SK-N-SH (cell line): ENCODE results near the gene HSD17B11. TPM values are rescaled to one million over a fixed set of nuclear protein-coding genes. Genes with fewer than 3 reads are reported as not detected.

Source experiments
- CTCF ChIA-PET: fragments of 300-600, 350-600 bp; formaldehyde crosslinking; extraction: SDS; loops from one replicate; lab custom pipeline; 2021; lab: Yijun Ruan, JAX
- POLR2A ChIA-PET: fragments of 350-600 bp; sonication (Branson Sonifier 250); formaldehyde crosslinking; extraction: SDS; loops from one replicate; lab custom pipeline; 2020; ENCODE audit warnings: antibody characterized with exemption, inconsistent platforms; lab: Yijun Ruan, JAX
- DNase-seq: peaks from one replicate; pipeline ENCODE4 v3.0.0; 2012
- H2AFZ ChIP-seq: fragments of 200-600 bp; sonication (generic); 2 replicates; pipeline ENCODE4 v1.8.1; 2016; ENCODE audit warnings: antibody characterized with exemption, mild to moderate bottlenecking, low read depth
- H3F3A ChIP-seq: fragments of 200-600 bp; sonication (generic); replicated peaks from 2 replicates; pipeline ENCODE3; 2016; ENCODE audit warnings: antibody characterized with exemption, mild to moderate bottlenecking; ENCODE audit not compliant: insufficient read depth
- H3K27ac ChIP-seq, 2 experiments: fragments of 200-500 bp in 1 of 2; fragments of 200-600 bp in 1 of 2; sonication (Bioruptor generic) in 1 of 2; sonication (generic), shearing (Covaris generic) in 1 of 2; 2 replicates each; pipeline versions ENCODE4 v1.5.1 to v1.6.1; 2014 to 2016; ENCODE audit warnings: low read depth in 2 of 2, inconsistent platforms in 1 of 2, low read length in 1 of 2, mild to moderate bottlenecking in 1 of 2, mixed read lengths in 1 of 2
- H3K27me3 ChIP-seq: fragments of 200-600 bp; sonication (generic), shearing (Covaris generic); 2 replicates; pipeline ENCODE4 v1.6.1; 2016; ENCODE audit warnings: mixed run types; ENCODE audit not compliant: insufficient read depth
- H3K36me3 ChIP-seq, 2 experiments: fragments of 200-500 bp in 1 of 2; fragments of 200-600 bp in 1 of 2; sonication (Bioruptor generic) in 1 of 2; sonication (generic) in 1 of 2; replicated peaks in 1 of 2; 2 replicates each; pipeline versions ENCODE3 to v1.5.1; 2014 to 2016; ENCODE audit warnings: low read length in 1 of 2, mild to moderate bottlenecking in 1 of 2; ENCODE audit not compliant: insufficient read depth in 2 of 2, control insufficient read depth in 1 of 2
- H3K4me1 ChIP-seq, 2 experiments: fragments of 200-500 bp in 1 of 2; fragments of 200-600 bp in 1 of 2; sonication (Bioruptor generic) in 1 of 2; sonication (generic), shearing (Covaris generic) in 1 of 2; 2 replicates each; pipeline versions ENCODE4 v1.5.1 to v1.6.1; 2014 to 2016; ENCODE audit warnings: low read depth in 1 of 2, low read length in 1 of 2, mixed run types in 1 of 2; ENCODE audit not compliant: insufficient read depth in 2 of 2, control insufficient read depth in 1 of 2
- H3K4me2 ChIP-seq: fragments of 200-600 bp; sonication (generic), shearing (Covaris generic); 2 replicates; pipeline ENCODE4 v1.6.1; 2017; ENCODE audit warnings: mixed run types
- H3K4me3 ChIP-seq, 2 experiments: fragments of 200-500 bp in 1 of 2; fragments of 200-600 bp in 1 of 2; sonication (Bioruptor generic) in 1 of 2; sonication (generic), shearing (Covaris generic) in 1 of 2; 2 replicates each; pipeline versions ENCODE4 v1.5.1 to v1.8.1; 2014 to 2016; ENCODE audit warnings: low read depth in 2 of 2, inconsistent platforms in 1 of 2, low read length in 1 of 2, mild to moderate bottlenecking in 1 of 2, mixed read lengths in 1 of 2, moderate library complexity in 1 of 2
- H3K79me2 ChIP-seq: fragments of 200-600 bp; sonication (generic); 2 replicates; pipeline ENCODE4 v1.8.1; 2017; ENCODE audit warnings: mild to moderate bottlenecking; ENCODE audit not compliant: insufficient read depth
- H3K9ac ChIP-seq: fragments of 200-600 bp; sonication (generic); 2 replicates; pipeline ENCODE4 v1.6.1; 2017; ENCODE audit warnings: mixed run types
- H3K9me2 ChIP-seq: fragments of 200-600 bp; sonication (generic); 2 replicates; pipeline ENCODE4 v1.6.1; 2017; ENCODE audit warnings: mixed run types
- H3K9me3 ChIP-seq: fragments of 200-600 bp; sonication (generic); 2 replicates; pipeline ENCODE4 v1.6.1; 2017; ENCODE audit warnings: mixed run types, mild to moderate bottlenecking, moderate library complexity
- H4K20me1 ChIP-seq: fragments of 200-600 bp; sonication (generic); 2 replicates; pipeline ENCODE4 v1.6.1; 2017; ENCODE audit warnings: mild to moderate bottlenecking, mixed run types; ENCODE audit not compliant: insufficient read depth
- CHD2 ChIP-seq: fragments of 150-350 bp; IDR thresholded peaks from 2 replicates; pipeline ENCODE4 v1.6.1; 2018; ENCODE audit warnings: low read length; ENCODE audit not compliant: partially characterized antibody
- ELF1 ChIP-seq: IDR thresholded peaks from 2 replicates; pipeline ENCODE4 v1.4.0; 2012
- EZH2phosphoT487 ChIP-seq: fragments of 200-600 bp; sonication (generic); IDR thresholded peaks from 2 replicates; pipeline ENCODE4 v1.6.1; 2017; ENCODE audit warnings: low read depth, mixed run types, mild to moderate bottlenecking, antibody characterized with exemption, moderate library complexity, borderline replicate concordance
- FOSL2 ChIP-seq: IDR thresholded peaks from 2 replicates; pipeline ENCODE4 v1.4.0; 2012; ENCODE audit warnings: low read depth, mild to moderate bottlenecking, moderate library complexity, borderline replicate concordance
- FOXM1 ChIP-seq: IDR thresholded peaks from 2 replicates; pipeline ENCODE4 v1.4.0; 2012; ENCODE audit warnings: low read depth, mild to moderate bottlenecking
- GATA2 ChIP-seq: sonication (generic); formaldehyde crosslinking; IDR thresholded peaks from 2 replicates; pipeline ENCODE4 v1.5.0; 2020; ENCODE audit warnings: mild to moderate bottlenecking, missing genetic modification reagents
- JUND ChIP-seq: IDR thresholded peaks from 2 replicates; pipeline ENCODE4 v1.4.0; 2012
- MAX ChIP-seq: IDR thresholded peaks from 2 replicates; pipeline ENCODE4 v1.4.0; 2012; ENCODE audit warnings: low read depth
- MEF2A ChIP-seq: IDR thresholded peaks from 2 replicates; pipeline ENCODE4 v1.4.0; 2012; ENCODE audit warnings: low read depth, borderline replicate concordance
- NFIC ChIP-seq: IDR thresholded peaks from 2 replicates; pipeline ENCODE4 v1.4.0; 2012; ENCODE audit warnings: borderline replicate concordance
- RCOR1 ChIP-seq: fragments of 150-350 bp; IDR thresholded peaks from 2 replicates; pipeline ENCODE4 v1.6.1; 2017; ENCODE audit warnings: antibody characterized with exemption, low read length
- RFX5 ChIP-seq: IDR thresholded peaks from 2 replicates; pipeline ENCODE4 v1.6.1; 2012; ENCODE audit warnings: mild to moderate bottlenecking, improper control_type of control experiment, low read length
- SIN3A ChIP-seq: IDR thresholded peaks from 2 replicates; pipeline ENCODE4 v1.6.1; 2012; ENCODE audit warnings: low read depth, mild to moderate bottlenecking, low read length, moderate library complexity, borderline replicate concordance
- TCF12 ChIP-seq: IDR thresholded peaks from 2 replicates; pipeline ENCODE4 v1.4.0; 2012
- TEAD4 ChIP-seq: IDR thresholded peaks from 2 replicates; pipeline ENCODE4 v1.4.0; 2012; ENCODE audit warnings: mild to moderate bottlenecking, borderline replicate concordance; ENCODE audit not compliant: insufficient read depth
- USF1 ChIP-seq: IDR thresholded peaks from 2 replicates; pipeline ENCODE4 v1.4.0; 2012; ENCODE audit warnings: low read depth, borderline replicate concordance
- WGBS: methylation state at CpG from one replicate; pipeline ENCODE4 v1.1.6; 2017; ENCODE audit warnings: low lambda C conversion rate; 5-methylcytosine and 5-hydroxymethylcytosine counted together
- polyA plus RNA-seq, 3 experiments: library from polyadenylated mRNA; depleted of rRNA; stranded (reverse); fragments of >200 nt; gene quantifications; 2 replicates each; pipeline ENCODE4 v1.2.3, GENCODE V29; 2012

HSD17B11 gene
- polyA plus RNA-seq, 1 of the 3 experiments (the other 2 are of a cell fraction) = 13.2 TPM

DNA sequence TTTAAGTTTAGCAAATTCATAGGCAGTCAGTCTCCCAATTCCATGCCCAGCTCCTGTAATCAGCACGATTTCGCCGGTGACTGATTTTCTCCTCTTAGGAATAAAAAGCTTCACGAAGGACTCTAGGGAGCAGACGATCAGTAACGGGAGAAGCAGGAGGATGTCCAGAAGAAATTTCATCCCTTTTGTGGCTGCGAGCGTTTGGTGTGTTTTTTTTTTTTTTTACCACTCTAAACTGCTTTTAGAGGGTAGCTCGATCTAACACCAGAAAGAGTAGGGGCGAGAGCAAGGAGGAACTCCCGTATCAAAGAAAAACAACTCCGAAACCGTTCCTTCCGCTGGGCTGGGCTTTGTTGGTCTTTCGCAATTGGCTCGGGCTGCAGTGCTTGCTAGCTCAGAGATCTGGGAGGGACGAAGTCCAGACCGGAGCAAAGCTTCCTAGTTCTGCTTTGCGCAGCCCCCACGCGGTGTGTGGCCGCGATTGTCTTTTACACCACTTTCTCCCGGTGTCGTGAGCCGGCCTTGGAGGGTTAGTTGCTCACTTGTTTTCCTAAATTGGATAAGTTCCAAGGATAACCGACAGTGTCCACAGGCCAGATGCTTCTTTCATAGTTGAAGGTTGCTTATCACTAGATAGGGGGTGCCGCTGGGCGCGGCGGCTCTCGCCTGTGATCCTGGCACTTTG, at the start of gene HSD17B11 (continued):
- TF ChIP-seq RFX5 (no peak), EZH2phosphoT487 (no peak), GATA2 (peak; percentile 55; the same call in 1 of the 2 replicates), TEAD4 (no peak), FOSL2 (no peak), ELF1 (peak; percentile 63; the same call in 1 of the 2 replicates), CHD2 (no peak), USF1 (no peak), NFIC (no peak; the same call in 1 of the 2 replicates), TCF12 (peak; percentile 22; the same call in 1 of the 2 replicates), FOXM1 (peak; percentile 65; the same call in 1 of the 2 replicates), JUND (no peak), SIN3A (peak; percentile 87; the same call in 1 of the 2 replicates)

- no peaks in the 10 kb centered on the region for H3K9me2 ChIP-seq
- H2AFZ ChIP-seq = no peak overlapping the region
- no peaks in the 10 kb centered on the region for H3K9me3 ChIP-seq
- no peak overlapping the region for H3K27ac ChIP-seq
- no peak for TF ChIP-seq RCOR1
- TF ChIP-seq SIN3A = no peak
- no peak for TF ChIP-seq MEF2A
- ChIA-PET POLR2A (no interaction called here), CTCF (interaction anchor here (0.7 kb wide), 1 partner anchor 482 kb away, joined by 3 read pairs; no protein-coding TSS in a partner anchor)
- peaks cover 69% of the 10 kb centered on the region for H3K79me2 ChIP-seq
- 96% methylated on average over 2 of the region's 2 CpGs for WGBS
- H3K4me1 ChIP-seq = no peaks in the 10 kb centered on the region
- no peaks in the 10 kb centered on the region for H3F3A ChIP-seq
- no peak for DNase-seq
- no peak overlapping the region for H3K4me3 ChIP-seq
- peaks cover 3 to 10% of the 10 kb centered on the region in 2 experiments for H3K36me3 ChIP-seq
- H3K4me2 ChIP-seq = no peak overlapping the region
- no peak overlapping the region for H3K9ac ChIP-seq
- no peaks in the 10 kb centered on the region for H3K27me3 ChIP-seq
- H4K20me1 ChIP-seq = no peaks in the 10 kb centered on the region; the same call in 1 of the 2 replicates
Measured at GRCh38 chr4:87433342-87433741, 42.4 kb upstream of the HSD17B11 start.

GRCh38 chr4:87430038-87430437, 39.0 kb upstream of the HSD17B11 start:
- CTCF ChIA-PET = no interaction called here
- Histone ChIP-seq H2AFZ (no peak overlapping the region), H3K9ac (no peak overlapping the region), H3K27me3 (no peaks in the 10 kb centered on the region), H3K79me2 (peaks cover 92% of the 10 kb centered on the region), H3K4me2 (no peak overlapping the region), H3K4me1 (0 out of 4 replicates have a peak, but pooled peaks cover 0 to under 1% of the 10 kb centered on the region in 2 experiments), H3F3A (peaks cover 5% of the 10 kb centered on the region), H3K4me3 (no peak overlapping the region), H3K9me2 (no peaks in the 10 kb centered on the region), H3K9me3 (no peaks in the 10 kb centered on the region), H3K36me3 (peaks cover 0 to 3% of the 10 kb centered on the region in 2 experiments), H3K27ac (no peak overlapping the region), H4K20me1 (no peaks in the 10 kb centered on the region; the same call in 1 of the 2 replicates)
- POLR2A ChIA-PET = no interaction called here
- WGBS = 100% methylated on average over 2 of the region's 2 CpGs
- DNase-seq = no peak
- no peak for TF ChIP-seq MAX
